Measurements from ENCODE around the gene GJE1.
"Not testable (repeated sequence)": the region's sequence is repeated elsewhere in the genome, so short reads cannot be mapped to it uniquely, and the experiment has no call there.

The GJE1 gene

GRCh38 chr6:142132625-142133024 is at the start of gene GJE1:
Gene GJE1 (plus strand): TSS chr6:142132925. CDS start chr6:142133159, 234 bp downstream.
- DNase-seq, result no peak

- DNase-seq, result no peak
Measured at GRCh38 chr6:142087950-142088857, 44.5 kb upstream of the GJE1 start.

- DNase-seq, result no peak
Measured at GRCh38 chr6:142088858-142089216, 43.9 kb upstream of the GJE1 start.

- not testable (repeated sequence) for DNase-seq
Measured at GRCh38 chr6:142104820-142105219, 27.9 kb upstream of the GJE1 start.

- not testable (repeated sequence) for DNase-seq
Measured at GRCh38 chr6:142110820-142111219, 21.9 kb upstream of the GJE1 start.

GRCh38 chr6:142112451-142113061 is 20.2 kb upstream of the GJE1 start:
- peak; percentile 43 to 66 for DNase-seq

GRCh38 chr6:142117366-142117765 is 15.4 kb upstream of the GJE1 start:
- DNase-seq, result no peak

- no peak for DNase-seq
Measured at GRCh38 chr6:142118328-142118727, 14.4 kb upstream of the GJE1 start.

GRCh38 chr6:142118925-142119324 is 13.8 kb upstream of the GJE1 start:
- no peak for DNase-seq

GRCh38 chr6:142121342-142121741 is 11.4 kb upstream of the GJE1 start:
- no peak for DNase-seq

- DNase-seq, result no peak
Measured at GRCh38 chr6:142130814-142131213, 1.9 kb upstream of the GJE1 start.

GRCh38 chr6:142138876-142139275 is 6.2 kb downstream of the GJE1 start:
- DNase-seq, result no peak

- DNase-seq, result not testable (repeated sequence)
Measured at GRCh38 chr6:142141531-142141930, 8.8 kb downstream of the GJE1 start.

GRCh38 chr6:142146828-142147662 is 14.3 kb downstream of the GJE1 start, which contains the start of the genes NMBR and VTA1:
Gene NMBR (minus strand): TSS chr6:142147122. CDS start chr6:142088658, 58,464 bp downstream.
Gene VTA1 (plus strand): TSS chr6:142147263. CDS start chr6:142147288, 25 bp downstream.
- peak; percentile 98 for DNase-seq

- no peak for DNase-seq
Measured at GRCh38 chr6:142152746-142153145, 20.0 kb downstream of the GJE1 start.

GRCh38 chr6:142153196-142153595 is 20.5 kb downstream of the GJE1 start:
- DNase-seq, result no peak

GRCh38 chr6:142154336-142154735 is 21.6 kb downstream of the GJE1 start:
- DNase-seq, result no peak

GRCh38 chr6:142155091-142155490 is 22.4 kb downstream of the GJE1 start:
- DNase-seq, result no peak

GRCh38 chr6:142155895-142156757 is 23.4 kb downstream of the GJE1 start:
- DNase-seq, result peak in 1 of 2 donors; percentile 55

GRCh38 chr6:142156758-142157068 is 24.0 kb downstream of the GJE1 start:
- not testable (repeated sequence) for DNase-seq

- no peak for DNase-seq
Measured at GRCh38 chr6:142162780-142163179, 30.1 kb downstream of the GJE1 start.

- DNase-seq, result no peak
Measured at GRCh38 chr6:142165227-142165626, 32.5 kb downstream of the GJE1 start.

All from CD4-positive, alpha-beta T cell treated with Interleukin-4 for 1 hour (primary cell).